Breast epithelium (tissue), 4 donors: Measurements from ENCODE around the gene INSYN2B. TPM values are rescaled to one million over a fixed set of nuclear protein-coding genes. Genes with fewer than 3 reads are reported as not detected.

ENCODE experiments used
- DNase-seq, 2 donors: peaks; one replicate each; pipeline ENCODE4 v3.0.0-alpha.2; 2019; ENCODE audit warnings: low spot score in 2 of 2
- H3K27ac ChIP-seq, 2 donors: fragments of 200-600 bp; sonication (generic) in 1 of 2; one replicate each; pipeline ENCODE4 v1.5.1; 2016 to 2019; ENCODE audit warnings: mild to moderate bottlenecking in 1 of 2
- H3K27me3 ChIP-seq, 2 donors: fragments of 200-600 bp; sonication (generic) in 1 of 2; one replicate each; pipeline versions ENCODE4 v1.5.1 to v1.6.0; 2017 to 2019; ENCODE audit warnings: control low read depth in 1 of 2, mild to moderate bottlenecking in 1 of 2
- H3K36me3 ChIP-seq: fragments of 200-600 bp; one replicate; pipeline ENCODE4 v1.5.1; 2019
- H3K4me1 ChIP-seq, 2 donors: fragments of 200-600 bp; sonication (generic); one replicate each; pipeline ENCODE4 v1.5.1; 2016 to 2019; ENCODE audit warnings: control low read depth in 1 of 2
- H3K4me3 ChIP-seq, 3 donors: fragments of 200-600 bp; sonication (generic); 1 replicate in 2 of 3; 2 replicates in 1 of 3; pipeline ENCODE4 v1.5.1; 2016 to 2019; ENCODE audit warnings: mild to moderate bottlenecking in 3 of 3, moderate library complexity in 2 of 3
- H3K9me3 ChIP-seq, 2 donors: fragments of 200-600 bp; sonication (generic) in 1 of 2; one replicate each; pipeline ENCODE4 v1.5.1; 2016 to 2019; ENCODE audit warnings: control low read depth in 1 of 2
- CTCF ChIP-seq, 3 donors: fragments of 450-650 bp; IDR thresholded peaks; one replicate each; pipeline ENCODE4 v1.5.1; 2016 to 2017; ENCODE audit warnings: antibody characterized with exemption in 3 of 3, mild to moderate bottlenecking in 3 of 3, moderate library complexity in 3 of 3
- POLR2A ChIP-seq: fragments of 450-650 bp; IDR thresholded peaks from one replicate; pipeline ENCODE4 v1.6.1; 2016; ENCODE audit warnings: antibody characterized with exemption, mild to moderate bottlenecking, moderate library complexity
- POLR2AphosphoS5 ChIP-seq, 3 donors: sonication (generic); formaldehyde crosslinking; IDR thresholded peaks; one replicate each; pipeline ENCODE4 v1.6.1; 2017; ENCODE audit warnings: antibody characterized with exemption in 3 of 3
- intact Hi-C: fragments of 100-400 bp; cut with DNase I; formaldehyde crosslinking; loops from one replicate; pipeline ENCODE4 v1.15.1; 2023; ENCODE audit warnings: low total_unique reads
- total RNA-seq, 3 donors: library from RNA; depleted of rRNA; stranded (reverse); fragments of >200 nt; gene quantifications; one replicate each; pipeline ENCODE4 v1.1.0, GENCODE V29; 2016

Gene INSYN2B
- total RNA-seq, 3 donors from 2014 or later = 1.3 to 9.1 TPM; not detected in 1

- H3K4me3 ChIP-seq = no peak overlapping the region
- H3K27me3 ChIP-seq = no peaks in the 10 kb centered on the region
- H3K27ac ChIP-seq = no peak overlapping the region
- DNase-seq = no peak
- H3K9me3 ChIP-seq = no peaks in the 10 kb centered on the region
- H3K4me1 ChIP-seq = no peaks in the 10 kb centered on the region
- no peaks in the 10 kb centered on the region for H3K36me3 ChIP-seq
- intact Hi-C loops = no loop called here
- TF ChIP-seq POLR2AphosphoS5 (IDR thresholded peaks at IDR 0.05) (no peak), POLR2A (no peak), CTCF (IDR thresholded peaks at IDR 0.05) (no peak)
These were observed 62.8 kb downstream of the INSYN2B start for GRCh38 chr5:169917500-169917899.

DNA sequence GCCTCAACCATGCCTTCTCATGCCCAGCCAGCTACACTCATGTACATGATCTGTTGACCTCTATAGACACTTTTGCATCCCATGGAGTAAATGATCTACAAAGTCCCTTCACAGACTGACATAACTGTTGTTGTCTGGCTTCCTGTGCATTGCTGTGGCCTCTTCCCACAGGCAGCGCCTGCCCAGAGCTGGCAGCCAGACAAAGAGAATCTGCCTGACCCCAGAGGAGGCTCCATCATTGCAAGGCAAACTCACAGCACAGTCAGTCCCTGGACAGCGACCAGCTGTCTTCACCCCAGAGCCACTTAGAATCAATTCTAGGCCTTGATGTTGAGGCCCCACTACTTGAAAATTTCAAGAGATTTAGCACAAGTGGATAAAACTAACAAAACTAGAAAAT lies 65.5 kb downstream of the INSYN2B start:
- intact Hi-C loops = no loop called here
- no peak for TF ChIP-seq POLR2A

GRCh38 chr5:169913479-169913878 lies 66.8 kb downstream of the INSYN2B start:
- H3K4me1 ChIP-seq = no peaks in the 10 kb centered on the region
- no peak overlapping the region for H3K4me3 ChIP-seq
- H3K27ac ChIP-seq = no peak overlapping the region
- H3K9me3 ChIP-seq = no peaks in the 10 kb centered on the region
- H3K36me3 ChIP-seq = no peaks in the 10 kb centered on the region
- no peak for TF ChIP-seq POLR2AphosphoS5 (IDR thresholded peaks at IDR 0.05)
- TF ChIP-seq POLR2A = no peak
- no peak for TF ChIP-seq CTCF (IDR thresholded peaks at IDR 0.05)
- intact Hi-C loops = no loop called here
- no peaks in the 10 kb centered on the region for H3K27me3 ChIP-seq
- no peak for DNase-seq

More for the DNA sequence above, 65.5 kb downstream of the INSYN2B start:
- DNase-seq = peak in 1 of 2 donors; percentile 44
- no peaks in the 10 kb centered on the region for H3K9me3 ChIP-seq
- no peak overlapping the region for H3K4me3 ChIP-seq
- H3K36me3 ChIP-seq = no peaks in the 10 kb centered on the region
- H3K27ac ChIP-seq = no peak overlapping the region
- no peaks in the 10 kb centered on the region for H3K27me3 ChIP-seq
- H3K4me1 ChIP-seq = no peaks in the 10 kb centered on the region

GRCh38 chr5:169911448-169912212 lies 68.7 kb downstream of the INSYN2B start:
- Histone ChIP-seq H3K4me3 (no peak overlapping the region), H3K9me3 (no peaks in the 10 kb centered on the region), H3K4me1 (no peaks in the 10 kb centered on the region), H3K27me3 (no peaks in the 10 kb centered on the region), H3K36me3 (no peaks in the 10 kb centered on the region), H3K27ac (no peak overlapping the region)
- intact Hi-C loops = no loop called here
- TF ChIP-seq CTCF (IDR thresholded peaks at IDR 0.05) (no peak), POLR2A (no peak), POLR2AphosphoS5 (IDR thresholded peaks at IDR 0.05) (no peak)
- DNase-seq = no peak

DNA sequence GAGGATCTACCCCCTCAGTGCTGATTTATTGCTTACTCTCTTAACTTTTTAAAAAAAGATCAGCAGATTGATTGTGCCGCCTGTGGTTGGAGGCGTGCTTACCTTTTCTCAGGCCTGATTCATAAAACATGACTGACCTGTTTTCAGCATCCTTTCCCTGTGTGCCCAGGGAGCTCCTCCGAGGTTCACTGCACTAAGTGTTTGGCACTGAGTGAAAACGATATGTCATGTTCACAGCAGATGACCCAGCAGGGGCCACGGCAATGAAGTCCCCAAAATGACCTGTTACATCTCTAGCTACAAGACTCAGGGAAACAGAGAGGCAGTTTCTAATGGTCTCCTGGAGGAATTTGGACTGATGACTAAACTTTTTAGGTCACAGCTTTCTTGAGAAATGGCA lies 69.9 kb downstream of the INSYN2B start:
- H3K4me1 ChIP-seq = no peaks in the 10 kb centered on the region
- H3K4me3 ChIP-seq = no peak overlapping the region
- DNase-seq = no peak
- H3K36me3 ChIP-seq = no peaks in the 10 kb centered on the region
- intact Hi-C loops = no loop called here
- H3K9me3 ChIP-seq = no peaks in the 10 kb centered on the region
- no peaks in the 10 kb centered on the region for H3K27me3 ChIP-seq
- TF ChIP-seq POLR2A = no peak
- no peak for TF ChIP-seq CTCF (IDR thresholded peaks at IDR 0.05)
- no peak for TF ChIP-seq POLR2AphosphoS5 (IDR thresholded peaks at IDR 0.05)
- peak overlapping the region in 1 of 2 donors; percentile 55 for H3K27ac ChIP-seq
